Brain pericyte (primary cell): Measurements from ENCODE around the gene CAMTA1.

Source experiments
- DNase-seq: peaks from one replicate; pipeline ENCODE4 v3.0.0-alpha.2; 2012; ENCODE audit warnings: low read depth, low spot score

Gene CAMTA1

GRCh38 chr1:6975331-6976043, 190.2 kb downstream of the CAMTA1 start:
- DNase-seq: no peak

- DNase-seq: no peak
Measured at GRCh38 chr1:6976044-6976375, 190.8 kb downstream of the CAMTA1 start.

GRCh38 chr1:6979003-6979613, 193.9 kb downstream of the CAMTA1 start:
- no peak for DNase-seq

GRCh38 chr1:6981595-6981994, 196.3 kb downstream of the CAMTA1 start:
- no peak for DNase-seq

- no peak for DNase-seq
Measured at GRCh38 chr1:6982443-6982842, 197.2 kb downstream of the CAMTA1 start.

GRCh38 chr1:6982860-6983259, 197.6 kb downstream of the CAMTA1 start:
- no peak for DNase-seq

GRCh38 chr1:6984536-6984935, 199.3 kb downstream of the CAMTA1 start:
- no peak for DNase-seq

- DNase-seq: no peak
Measured at GRCh38 chr1:6984986-6985385, 199.7 kb downstream of the CAMTA1 start.

- no peak for DNase-seq
Measured at GRCh38 chr1:6985549-6986276, 200.5 kb downstream of the CAMTA1 start.

- DNase-seq: no peak
Measured at GRCh38 chr1:6986281-6986680, 201.0 kb downstream of the CAMTA1 start.

GRCh38 chr1:6987940-6988339, 202.7 kb downstream of the CAMTA1 start:
- DNase-seq: no peak

- DNase-seq: no peak
Measured at GRCh38 chr1:6988796-6989195, 203.5 kb downstream of the CAMTA1 start.

- DNase-seq: no peak
Measured at GRCh38 chr1:6989212-6990159, 204.2 kb downstream of the CAMTA1 start.

- no peak for DNase-seq
Measured at GRCh38 chr1:6991266-6991665, 206.0 kb downstream of the CAMTA1 start.

- no peak for DNase-seq
Measured at GRCh38 chr1:6995789-6996188, 210.5 kb downstream of the CAMTA1 start.

- DNase-seq: no peak
Measured at GRCh38 chr1:6996371-6996770, 211.1 kb downstream of the CAMTA1 start.

GRCh38 chr1:6996866-6997265, 211.6 kb downstream of the CAMTA1 start:
- DNase-seq: no peak

GRCh38 chr1:6998267-6998666, 213.0 kb downstream of the CAMTA1 start:
- no peak for DNase-seq

- no peak for DNase-seq
Measured at GRCh38 chr1:6999826-7000225, 214.6 kb downstream of the CAMTA1 start.

- no peak for DNase-seq
Measured at GRCh38 chr1:7000720-7001119, 215.5 kb downstream of the CAMTA1 start.

- DNase-seq: no peak
Measured at GRCh38 chr1:7002728-7003127, 217.5 kb downstream of the CAMTA1 start.

GRCh38 chr1:7003676-7004075, 218.4 kb downstream of the CAMTA1 start:
- no peak for DNase-seq
